HTR-8/SVneo (cell line): ENCODE data around the gene SLC26A11.
"Not testable (repeated sequence)": the region's sequence is repeated elsewhere in the genome, so short reads cannot be mapped to it uniquely, and the experiment has no call there.

Source experiments
- DNase-seq: peaks from one replicate; pipeline ENCODE4 v3.0.0; 2011; ENCODE audit warnings: low spot score, mixed read lengths; ENCODE audit not compliant: insufficient read length
- FAIRE-seq: peaks from 2 replicates; lab custom pipeline; 2011; peaks lifted over from hg19 to GRCh38; lab: Jason Lieb, UNC

The SLC26A11 gene

GRCh38 chr17:80295146-80295545, 74.9 kb downstream of the SLC26A11 start:
- no peak for DNase-seq
- no peak for FAIRE-seq

- no peak for FAIRE-seq
Measured at GRCh38 chr17:80295559-80295958, 75.3 kb downstream of the SLC26A11 start.

GRCh38 chr17:80296221-80296620, 76.0 kb downstream of the SLC26A11 start:
- FAIRE-seq (no peak), DNase-seq (no peak)

More at GRCh38 chr17:80295559-80295958, 75.3 kb downstream of the SLC26A11 start:
- no peak for DNase-seq

GRCh38 chr17:80297996-80298560, 77.9 kb downstream of the SLC26A11 start:
- DNase-seq (no peak), FAIRE-seq (no peak)

GRCh38 chr17:80299350-80300100, 79.3 kb downstream of the SLC26A11 start:
- not testable (repeated sequence) for DNase-seq, FAIRE-seq

- not testable (repeated sequence) for FAIRE-seq
Measured at GRCh38 chr17:80300756-80301155, 80.5 kb downstream of the SLC26A11 start.

More at GRCh38 chr17:80300756-80301155, 80.5 kb downstream of the SLC26A11 start:
- not testable (repeated sequence) for DNase-seq
